ENCODE measurements around the gene TCL1A.

DNA sequence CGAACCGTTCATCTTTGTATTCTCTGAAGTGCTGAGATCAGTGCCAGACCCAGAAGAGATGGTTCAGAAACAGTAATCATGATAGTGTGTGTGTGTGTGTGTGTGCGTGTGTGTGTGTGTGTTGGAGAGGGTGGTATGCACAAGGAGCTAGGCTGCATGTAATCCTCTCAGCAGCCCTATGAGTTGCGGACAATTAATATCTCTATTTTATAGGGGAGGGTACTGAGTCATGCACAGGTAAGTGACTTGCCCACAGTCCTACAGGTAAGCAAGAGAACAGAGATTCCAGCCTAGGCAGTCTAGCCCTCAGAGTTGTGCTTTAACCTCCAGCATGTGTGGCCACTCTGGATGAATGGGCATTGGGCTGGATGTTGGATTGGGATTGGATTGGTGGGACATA is 27.9 kb upstream of the TCL1A start:
- TF ChIP-seq SP1 (IDR thresholded peaks at IDR 0.05) (no peak), ZNF384 (IDR thresholded peaks at IDR 0.05) (no peak), TARDBP (IDR thresholded peaks at IDR 0.05) (no peak), BHLHE40 (IDR thresholded peaks at IDR 0.05; ENCODE audit: borderline replicate concordance) (no peak), FOXA1 (IDR thresholded peaks at IDR 0.05) (no peak), ARNT (IDR thresholded peaks at IDR 0.05) (no peak), SUZ12 (IDR thresholded peaks at IDR 0.05) (no peak), CTBP1 (IDR thresholded peaks at IDR 0.05; ENCODE audit: borderline replicate concordance) (no peak), FOXK2 (IDR thresholded peaks at IDR 0.05) (no peak)
- TF ChIP-seq, protein P1, sequence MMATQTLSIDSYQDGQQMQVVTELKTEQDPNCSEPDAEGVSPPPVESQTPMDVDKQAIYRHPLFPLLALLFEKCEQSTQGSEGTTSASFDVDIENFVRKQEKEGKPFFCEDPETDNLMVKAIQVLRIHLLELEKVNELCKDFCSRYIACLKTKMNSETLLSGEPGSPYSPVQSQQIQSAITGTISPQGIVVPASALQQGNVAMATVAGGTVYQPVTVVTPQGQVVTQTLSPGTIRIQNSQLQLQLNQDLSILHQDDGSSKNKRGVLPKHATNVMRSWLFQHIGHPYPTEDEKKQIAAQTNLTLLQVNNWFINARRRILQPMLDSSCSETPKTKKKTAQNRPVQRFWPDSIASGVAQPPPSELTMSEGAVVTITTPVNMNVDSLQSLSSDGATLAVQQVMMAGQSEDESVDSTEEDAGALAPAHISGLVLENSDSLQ (IDR thresholded peaks at IDR 0.05): no peak

All from HEK293T (cell line).